ENCODE results near the gene RAB1A.

Gene RAB1A

GRCh38 chr2:65093211-65093610 lies 36.7 kb downstream of the RAB1A start:
- H3K9me3 Mint-ChIP-seq, result no peaks in the 10 kb centered on the region
- no peak for DNase-seq (ENCODE audit: low spot score)
- H3K4me1 Mint-ChIP-seq (ENCODE audit: low read depth), result peaks cover 16% of the 10 kb centered on the region
- peak overlapping the region; percentile 22 for H3K27ac Mint-ChIP-seq
- H3K4me3 Mint-ChIP-seq, result no peak overlapping the region
- H3K36me3 Mint-ChIP-seq (ENCODE audit: low read depth), result peaks cover 55% of the 10 kb centered on the region
- no peaks in the 10 kb centered on the region for H3K27me3 Mint-ChIP-seq (ENCODE audit: low read depth)

GRCh38 chr2:65092791-65093190 lies 37.1 kb downstream of the RAB1A start:
- no peak for DNase-seq (ENCODE audit: low spot score)
- Mint-ChIP-seq H3K9me3 (no peaks in the 10 kb centered on the region), H3K4me3 (no peak overlapping the region), H3K4me1 (ENCODE audit: low read depth) (peaks cover 16% of the 10 kb centered on the region), H3K27me3 (ENCODE audit: low read depth) (no peaks in the 10 kb centered on the region), H3K36me3 (ENCODE audit: low read depth) (peaks cover 56% of the 10 kb centered on the region), H3K27ac (peak overlapping the region; percentile 22)

- no peak for DNase-seq (ENCODE audit: low spot score)
- peaks cover 48% of the 10 kb centered on the region for H3K36me3 Mint-ChIP-seq (ENCODE audit: low read depth)
- H3K27ac Mint-ChIP-seq, result no peak overlapping the region
- peaks cover 5% of the 10 kb centered on the region for H3K4me1 Mint-ChIP-seq (ENCODE audit: low read depth)
- H3K9me3 Mint-ChIP-seq, result no peaks in the 10 kb centered on the region
- no peaks in the 10 kb centered on the region for H3K27me3 Mint-ChIP-seq (ENCODE audit: low read depth)
- no peak overlapping the region for H3K4me3 Mint-ChIP-seq
Observed at GRCh38 chr2:65085148-65085547, 44.8 kb downstream of the RAB1A start.

- Mint-ChIP-seq H3K4me1 (ENCODE audit: low read depth) (peaks cover 5% of the 10 kb centered on the region), H3K27ac (peak overlapping the region; percentile 62), H3K36me3 (ENCODE audit: low read depth) (peaks cover 47% of the 10 kb centered on the region), H3K9me3 (no peaks in the 10 kb centered on the region), H3K4me3 (no peak overlapping the region), H3K27me3 (ENCODE audit: low read depth) (no peaks in the 10 kb centered on the region)
- no peak for DNase-seq (ENCODE audit: low spot score)
Observed at GRCh38 chr2:65081232-65081685, 48.6 kb downstream of the RAB1A start.

DNA sequence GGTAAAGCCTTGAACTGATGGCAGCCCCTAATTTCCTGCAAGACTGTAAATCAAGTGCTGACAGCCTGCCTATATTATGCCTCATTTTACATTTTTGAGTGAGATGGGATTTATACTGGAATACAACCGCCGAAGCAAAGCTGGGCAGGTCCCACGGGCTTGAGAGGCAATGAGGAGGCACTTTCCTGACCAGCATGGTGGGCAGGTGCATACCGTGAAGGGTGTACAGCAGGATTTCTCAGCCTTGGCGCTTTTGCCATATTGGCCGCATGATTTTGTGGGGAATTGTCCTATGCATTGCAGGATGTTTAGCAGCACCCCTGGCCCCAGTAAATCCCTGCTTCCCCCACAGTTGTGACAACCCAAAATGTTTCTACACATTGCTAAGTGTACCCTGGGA lies 50.9 kb downstream of the RAB1A start:
- Mint-ChIP-seq H3K36me3 (ENCODE audit: low read depth) (peaks cover 36% of the 10 kb centered on the region), H3K9me3 (no peaks in the 10 kb centered on the region), H3K27me3 (ENCODE audit: low read depth) (no peaks in the 10 kb centered on the region), H3K4me1 (ENCODE audit: low read depth) (peaks cover 5% of the 10 kb centered on the region), H3K27ac (no peak overlapping the region), H3K4me3 (no peak overlapping the region)
- DNase-seq (ENCODE audit: low spot score), result no peak

GRCh38 chr2:65077898-65078297 lies 52.0 kb downstream of the RAB1A start:
- H3K4me3 Mint-ChIP-seq, result no peak overlapping the region
- H3K9me3 Mint-ChIP-seq, result no peaks in the 10 kb centered on the region
- H3K36me3 Mint-ChIP-seq (ENCODE audit: low read depth), result peaks cover 34% of the 10 kb centered on the region
- H3K4me1 Mint-ChIP-seq (ENCODE audit: low read depth), result peaks cover 5% of the 10 kb centered on the region
- H3K27me3 Mint-ChIP-seq (ENCODE audit: low read depth), result no peaks in the 10 kb centered on the region
- DNase-seq (ENCODE audit: low spot score), result no peak
- H3K27ac Mint-ChIP-seq, result no peak overlapping the region

DNA sequence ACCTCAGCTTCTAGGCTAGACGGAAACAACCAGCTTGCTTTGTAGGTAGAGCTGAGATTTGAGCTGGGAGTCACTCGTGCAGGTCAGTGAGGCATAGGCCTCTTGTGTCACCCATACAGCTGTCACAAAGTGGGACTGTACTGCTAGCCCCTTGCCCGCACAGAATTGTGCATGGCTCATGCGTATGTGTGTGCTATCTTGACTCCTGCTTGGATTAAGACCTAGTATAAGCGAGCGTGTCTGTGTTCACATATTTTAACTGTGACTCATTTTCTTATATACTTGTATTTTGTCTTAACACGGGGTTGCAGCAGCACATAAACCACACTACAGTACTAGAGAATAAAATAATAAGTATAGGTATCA lies 53.6 kb downstream of the RAB1A start:
- H3K4me3 Mint-ChIP-seq, result no peak overlapping the region
- H3K9me3 Mint-ChIP-seq, result no peaks in the 10 kb centered on the region
- no peaks in the 10 kb centered on the region for H3K4me1 Mint-ChIP-seq (ENCODE audit: low read depth)
- H3K27me3 Mint-ChIP-seq (ENCODE audit: low read depth), result no peaks in the 10 kb centered on the region
- no peak overlapping the region for H3K27ac Mint-ChIP-seq
- peaks cover 26% of the 10 kb centered on the region for H3K36me3 Mint-ChIP-seq (ENCODE audit: low read depth)
- no peak for DNase-seq (ENCODE audit: low spot score)

GRCh38 chr2:65075605-65076344 lies 54.1 kb downstream of the RAB1A start:
- no peak overlapping the region for H3K4me3 Mint-ChIP-seq
- peaks cover 26% of the 10 kb centered on the region for H3K36me3 Mint-ChIP-seq (ENCODE audit: low read depth)
- peak overlapping the region; percentile 20 for H3K27ac Mint-ChIP-seq

DNA sequence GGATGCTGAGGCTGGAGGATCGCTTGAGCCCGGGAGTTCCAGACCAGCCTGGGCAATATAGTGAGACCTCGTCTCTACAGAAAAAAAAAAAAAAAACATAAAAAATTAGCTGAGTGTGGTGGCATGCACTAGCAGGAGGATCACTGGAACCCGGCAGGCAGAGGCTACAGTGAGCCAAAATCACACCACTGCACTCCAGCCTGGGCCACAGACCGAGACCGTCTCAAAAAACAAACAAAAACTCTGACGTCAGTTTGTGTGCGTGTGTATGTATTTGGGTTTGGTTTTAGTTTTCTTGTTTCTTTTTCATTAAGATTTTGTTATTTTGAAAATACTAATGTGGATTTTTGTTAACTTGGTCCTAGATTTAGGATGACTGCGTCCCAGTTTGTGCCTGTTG lies 54.7 kb downstream of the RAB1A start:
- Mint-ChIP-seq H3K36me3 (ENCODE audit: low read depth) (peaks cover 26% of the 10 kb centered on the region), H3K4me1 (ENCODE audit: low read depth) (no peaks in the 10 kb centered on the region), H3K9me3 (no peaks in the 10 kb centered on the region), H3K27me3 (ENCODE audit: low read depth) (no peaks in the 10 kb centered on the region), H3K27ac (no peak overlapping the region), H3K4me3 (no peak overlapping the region)
- DNase-seq (ENCODE audit: low spot score), result no peak

More at GRCh38 chr2:65075605-65076344, 54.1 kb downstream of the RAB1A start:
- no peaks in the 10 kb centered on the region for H3K9me3 Mint-ChIP-seq
- no peaks in the 10 kb centered on the region for H3K4me1 Mint-ChIP-seq (ENCODE audit: low read depth)
- no peak for DNase-seq (ENCODE audit: low spot score)
- no peaks in the 10 kb centered on the region for H3K27me3 Mint-ChIP-seq (ENCODE audit: low read depth)

GRCh38 chr2:65073879-65074565 lies 55.9 kb downstream of the RAB1A start:
- Mint-ChIP-seq H3K36me3 (ENCODE audit: low read depth) (peaks cover 21% of the 10 kb centered on the region), H3K4me1 (ENCODE audit: low read depth) (no peaks in the 10 kb centered on the region), H3K27ac (no peak overlapping the region), H3K9me3 (no peaks in the 10 kb centered on the region), H3K27me3 (ENCODE audit: low read depth) (no peaks in the 10 kb centered on the region), H3K4me3 (no peak overlapping the region)
- no peak for DNase-seq (ENCODE audit: low spot score)

DNA sequence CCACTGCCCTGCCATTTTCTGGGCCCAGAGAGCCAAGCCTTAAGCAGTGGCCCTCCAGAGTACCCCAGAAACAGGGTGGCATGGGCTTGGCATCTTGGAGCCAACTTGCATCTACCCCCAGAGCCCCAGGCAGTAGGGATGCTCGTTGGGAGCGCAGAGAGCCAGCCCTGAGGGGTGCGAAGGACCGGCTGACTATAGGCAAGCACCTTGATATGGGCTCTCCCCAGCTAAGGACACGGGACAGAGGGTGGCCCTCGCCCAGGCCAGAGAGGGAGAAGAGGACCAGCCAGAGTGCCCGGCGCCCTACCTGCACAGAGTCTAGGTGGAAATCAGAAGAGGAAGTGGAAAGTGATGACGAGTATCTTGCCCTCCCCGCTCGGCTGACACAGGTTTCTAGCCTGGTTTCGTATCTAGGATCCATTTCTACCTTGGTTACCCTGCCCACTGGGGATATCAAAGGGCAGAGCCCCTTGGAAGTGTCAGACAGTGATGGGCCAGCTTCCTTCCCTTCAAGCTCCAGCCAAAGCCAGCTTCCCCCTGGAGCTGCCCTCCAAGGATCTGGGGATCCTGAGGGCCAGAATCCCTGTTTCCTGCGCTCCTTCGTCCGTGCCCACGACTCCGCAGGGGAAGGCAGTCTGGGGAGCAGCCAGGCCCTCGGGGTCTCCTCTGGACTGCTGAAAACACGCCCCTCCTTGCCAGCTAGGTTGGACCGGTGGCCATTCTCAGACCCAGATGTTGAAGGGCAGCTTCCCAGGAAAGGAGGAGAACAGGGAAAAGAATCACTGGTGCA lies 57.5 kb downstream of the RAB1A start:
- Mint-ChIP-seq H3K27ac (no peak overlapping the region), H3K36me3 (ENCODE audit: low read depth) (peaks cover 13% of the 10 kb centered on the region), H3K27me3 (ENCODE audit: low read depth) (no peaks in the 10 kb centered on the region), H3K9me3 (no peaks in the 10 kb centered on the region), H3K4me3 (no peak overlapping the region), H3K4me1 (ENCODE audit: low read depth) (peaks cover 12% of the 10 kb centered on the region)
- DNase-seq (ENCODE audit: low spot score), result no peak

DNA sequence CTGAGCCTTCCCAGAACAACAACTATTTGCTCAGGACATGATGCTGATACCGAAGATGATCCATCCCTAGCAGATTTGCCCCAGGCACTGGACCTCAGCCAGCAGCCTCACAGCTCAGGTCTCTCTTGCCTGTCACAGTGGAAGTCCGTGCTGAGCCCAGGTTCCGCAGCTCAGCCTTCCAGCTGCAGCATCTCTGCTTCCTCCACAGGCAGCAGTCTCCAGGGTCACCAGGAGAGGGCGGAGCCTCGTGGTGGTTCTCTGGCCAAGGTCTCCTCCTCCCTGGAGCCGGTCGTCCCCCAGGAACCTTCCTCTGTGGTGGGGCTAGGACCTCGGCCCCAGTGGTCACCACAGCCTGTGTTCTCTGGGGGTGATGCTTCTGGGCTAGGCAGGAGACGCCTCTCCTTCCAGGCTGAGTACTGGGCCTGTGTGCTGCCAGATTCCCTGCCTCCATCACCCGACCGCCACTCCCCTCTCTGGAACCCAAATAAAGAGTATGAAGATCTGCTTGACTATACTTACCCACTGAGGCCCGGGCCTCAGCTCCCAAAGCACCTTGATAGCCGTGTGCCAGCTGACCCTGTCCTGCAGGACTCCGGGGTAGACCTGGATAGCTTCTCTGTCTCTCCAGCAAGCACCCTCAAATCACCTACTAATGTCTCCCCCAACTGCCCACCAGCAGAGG lies 58.3 kb downstream of the RAB1A start:
- Mint-ChIP-seq H3K27me3 (ENCODE audit: low read depth) (no peaks in the 10 kb centered on the region), H3K36me3 (ENCODE audit: low read depth) (peaks cover 13% of the 10 kb centered on the region), H3K27ac (no peak overlapping the region), H3K4me3 (no peak overlapping the region), H3K9me3 (no peaks in the 10 kb centered on the region), H3K4me1 (ENCODE audit: low read depth) (peaks cover 13% of the 10 kb centered on the region)
- no peak for DNase-seq (ENCODE audit: low spot score)

DNA sequence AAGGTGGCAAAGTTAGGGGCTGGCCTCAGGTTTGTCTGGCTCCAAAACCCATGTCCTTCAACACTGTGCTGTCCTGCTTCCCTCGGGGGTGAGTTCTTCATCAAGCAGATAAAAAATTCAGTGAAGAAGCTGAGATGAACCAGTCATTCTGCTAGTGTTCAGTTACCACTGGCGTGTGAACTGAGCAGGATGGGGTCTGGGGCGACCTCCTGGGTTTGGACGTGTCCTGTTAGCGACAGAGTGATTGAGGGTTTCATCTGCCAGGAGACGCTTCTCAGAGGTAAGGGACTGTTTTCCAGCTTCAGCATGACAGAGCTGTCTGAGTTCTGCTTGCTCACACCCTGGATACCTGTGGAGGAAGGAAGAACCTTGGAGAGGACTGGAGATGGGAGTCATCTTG lies 59.0 kb downstream of the RAB1A start:
- DNase-seq (ENCODE audit: low spot score), result no peak
- no peaks in the 10 kb centered on the region for H3K9me3 Mint-ChIP-seq
- H3K4me1 Mint-ChIP-seq (ENCODE audit: low read depth), result peaks cover 13% of the 10 kb centered on the region
- no peaks in the 10 kb centered on the region for H3K27me3 Mint-ChIP-seq (ENCODE audit: low read depth)
- H3K4me3 Mint-ChIP-seq, result no peak overlapping the region
- peaks cover 10% of the 10 kb centered on the region for H3K36me3 Mint-ChIP-seq (ENCODE audit: low read depth)
- no peak overlapping the region for H3K27ac Mint-ChIP-seq

Measured in T-helper 2 cell treated with Interferon-gamma antibody and Interleukin-4, amounts not matched to agents 5 μg/mL and 100 μg/mL, for 36 hours (primary cell).